ENCODE data around the gene RMND1. TPM values are rescaled to one million over a fixed set of nuclear protein-coding genes. Genes with fewer than 3 reads are reported as not detected.

Gene RMND1
- total RNA-seq, 1 donor from 2014 or later: 18.7 TPM

- intact Hi-C loops (cut with micrococcal nuclease): no loop called here
- ATAC-seq (no peak), DNase-seq (no peak)
Measured at GRCh38 chr6:151431337-151431736, 20.6 kb downstream of the RMND1 start.

GRCh38 chr6:151430886-151431285, 21.0 kb downstream of the RMND1 start:
- ATAC-seq (no peak), DNase-seq (no peak)
- intact Hi-C loops (cut with micrococcal nuclease): no loop called here

GRCh38 chr6:151428093-151428735, 23.7 kb downstream of the RMND1 start:
- DNase-seq (no peak), ATAC-seq (no peak)
- intact Hi-C loops (cut with micrococcal nuclease): no loop called here

- ATAC-seq: no peak
- no peak for DNase-seq
- intact Hi-C loops (cut with micrococcal nuclease): no loop called here
Measured at GRCh38 chr6:151425561-151425960, 26.4 kb downstream of the RMND1 start.

GRCh38 chr6:151422981-151423380, 28.9 kb downstream of the RMND1 start:
- no peak for DNase-seq
- intact Hi-C loops (cut with micrococcal nuclease): no loop called here
- ATAC-seq: no peak

- DNase-seq (no peak), ATAC-seq (no peak)
- intact Hi-C loops (cut with micrococcal nuclease): no loop called here
Measured at GRCh38 chr6:151417477-151417876, 34.4 kb downstream of the RMND1 start.

- ATAC-seq: no peak
- intact Hi-C loops (cut with micrococcal nuclease): no loop called here
- DNase-seq: no peak
Measured at GRCh38 chr6:151414641-151415260, 37.2 kb downstream of the RMND1 start.

GRCh38 chr6:151413372-151414145, 38.4 kb downstream of the RMND1 start:
- ATAC-seq: no peak
- no peak for DNase-seq
- intact Hi-C loops (cut with micrococcal nuclease): no loop called here

- no peak for DNase-seq
- ATAC-seq: no peak
- intact Hi-C loops (cut with micrococcal nuclease): no loop called here
Measured at GRCh38 chr6:151412909-151413308, 39.0 kb downstream of the RMND1 start.

GRCh38 chr6:151409679-151410078, 42.2 kb downstream of the RMND1 start:
- intact Hi-C loops (cut with micrococcal nuclease): no loop called here
- ATAC-seq: no peak
- no peak for DNase-seq

- no peak for ATAC-seq
- intact Hi-C loops (cut with micrococcal nuclease): no loop called here
- DNase-seq: no peak
Measured at GRCh38 chr6:151409260-151409659, 42.7 kb downstream of the RMND1 start.

GRCh38 chr6:151408858-151409257, 43.1 kb downstream of the RMND1 start:
- intact Hi-C loops (cut with micrococcal nuclease): no loop called here

GRCh38 chr6:151403919-151404308, 48.0 kb downstream of the RMND1 start:
- ATAC-seq: no peak
- intact Hi-C loops (cut with micrococcal nuclease): no loop called here
- DNase-seq: no peak

More at GRCh38 chr6:151408858-151409257, 43.1 kb downstream of the RMND1 start:
- DNase-seq (no peak), ATAC-seq (no peak)

GRCh38 chr6:151402228-151402627, 49.7 kb downstream of the RMND1 start:
- intact Hi-C loops (cut with micrococcal nuclease): no loop called here
- DNase-seq (no peak), ATAC-seq (no peak)

GRCh38 chr6:151400473-151400872, 51.5 kb downstream of the RMND1 start:
- DNase-seq (no peak), ATAC-seq (no peak)
- intact Hi-C loops (cut with micrococcal nuclease): no loop called here

- intact Hi-C loops (cut with micrococcal nuclease): no loop called here
- DNase-seq: no peak
- ATAC-seq: no peak
Measured at GRCh38 chr6:151399679-151400078, 52.2 kb downstream of the RMND1 start.

- intact Hi-C loops (cut with micrococcal nuclease): loop anchor here (5.0 kb wide), 1 partner anchor 64 kb away; no protein-coding TSS in a partner anchor
- ATAC-seq (no peak), DNase-seq (no peak)
Measured at GRCh38 chr6:151393410-151393809, 58.5 kb downstream of the RMND1 start.

- intact Hi-C loops (cut with micrococcal nuclease): loop anchor here (5.0 kb wide), 1 partner anchor 65 kb away; no protein-coding TSS in a partner anchor
- DNase-seq (no peak), ATAC-seq (no peak)
Measured at GRCh38 chr6:151392427-151392826, 59.5 kb downstream of the RMND1 start.

GRCh38 chr6:151391471-151392413, 60.2 kb downstream of the RMND1 start, which contains the start of gene ZBTB2:
ZBTB2 (minus strand) TSS chr6:151391559; CDS start chr6:151373637, 17,922 bp downstream.
- intact Hi-C loops (cut with micrococcal nuclease): loop anchor here (5.0 kb wide), 1 partner anchor 66 kb away; no protein-coding TSS in a partner anchor
- peak; percentile 81 for DNase-seq
- peak; percentile 9 for ATAC-seq
